ENCODE results near the gene GIMAP5. TPM values are rescaled to one million over a fixed set of nuclear protein-coding genes. Genes with fewer than 3 reads are reported as not detected.

The GIMAP5 gene
- total and polyA plus RNA-seq, 2 of the 13 experiments (the other 11 are each of a cell fraction or from before 2014, with no cell fraction given): not detected

DNA sequence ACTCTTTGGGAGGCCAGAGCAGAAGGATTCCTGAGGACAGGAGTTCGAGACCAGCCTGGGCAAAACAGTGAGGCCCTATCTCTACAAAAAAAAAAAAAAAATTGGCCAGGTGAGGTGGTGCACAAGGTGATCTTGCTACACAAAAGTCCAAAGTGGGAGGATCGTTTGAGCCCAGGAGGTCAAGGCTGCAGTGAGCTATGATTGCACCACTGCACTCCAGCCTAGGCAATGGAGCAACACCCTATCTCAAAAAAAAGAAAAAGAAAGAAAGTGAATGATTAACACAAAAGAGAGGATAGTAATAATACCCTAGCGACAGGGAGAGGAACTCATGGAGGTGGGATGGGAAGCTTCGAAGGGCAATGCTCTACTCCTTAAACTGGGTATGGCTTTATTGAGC is 32.5 kb downstream of the GIMAP5 start (continued):
- TF ChIP-seq CREB1 (IDR thresholded peaks at IDR 0.05) (no peak), CREB1 (CRISPR knock-in tag; IDR thresholded peaks at IDR 0.05) (0 out of 2 replicates have a peak, but pooled peaks have one; percentile 19), PRDM10 (CRISPR knock-in tag; IDR thresholded peaks at IDR 0.05; ENCODE audit: low read depth) (no peak), NPAS2 (CRISPR knock-in tag; IDR thresholded peaks at IDR 0.05; ENCODE audit: borderline replicate concordance) (no peak), SOX6 (IDR thresholded peaks at IDR 0.05) (no peak), SOX6 (CRISPR knock-in tag; IDR thresholded peaks at IDR 0.05) (peak; percentile 51), ZNF281 (CRISPR knock-in tag; IDR thresholded peaks at IDR 0.05; ENCODE audit: borderline replicate concordance) (no peak), ZNF160 (CRISPR knock-in tag; IDR thresholded peaks at IDR 0.05) (no peak), ZNF180 (CRISPR knock-in tag; IDR thresholded peaks at IDR 0.05; ENCODE audit: borderline replicate concordance, low read depth) (no peak), BRD4 (CRISPR knock-in tag; IDR thresholded peaks at IDR 0.05) (no peak), TEAD3 (CRISPR knock-in tag; optimal IDR thresholded peaks at IDR 0.05; ENCODE audit: borderline replicate concordance) (no peak), ZNF33B (CRISPR knock-in tag; IDR thresholded peaks at IDR 0.05) (no peak), SETDB1 (CRISPR knock-in tag; IDR thresholded peaks at IDR 0.05; ENCODE audit: borderline replicate concordance) (no peak), ZNF7 (CRISPR knock-in tag; IDR thresholded peaks at IDR 0.05) (no peak), TAF15 (IDR thresholded peaks at IDR 0.05; ENCODE audit: low read depth, low read length, poor library complexity, severe bottlenecking) (no peak), RFXANK (CRISPR knock-in tag; IDR thresholded peaks at IDR 0.05) (no peak), FLYWCH1 (CRISPR knock-in tag; IDR thresholded peaks at IDR 0.05) (no peak), ZNF234 (CRISPR knock-in tag; conservative IDR thresholded peaks at IDR 0.05) (no peak), ZNF724P (CRISPR knock-in tag; IDR thresholded peaks at IDR 0.05; ENCODE audit: borderline replicate concordance) (no peak), ZNF260 (CRISPR knock-in tag; IDR thresholded peaks at IDR 0.05; ENCODE audit: borderline replicate concordance, low read depth) (no peak), ZNF431 (CRISPR knock-in tag; IDR thresholded peaks at IDR 0.05; ENCODE audit: borderline replicate concordance, low read depth) (no peak), TSC22D2 (CRISPR knock-in tag; IDR thresholded peaks at IDR 0.05; ENCODE audit: borderline replicate concordance) (no peak), SRSF1 (optimal IDR thresholded peaks at IDR 0.05; ENCODE audit: low read depth, low read length) (no peak), TBP (CRISPR knock-in tag; IDR thresholded peaks at IDR 0.05) (no peak), GLI4 (CRISPR knock-in tag; IDR thresholded peaks at IDR 0.05; ENCODE audit: borderline replicate concordance) (no peak)
- TF ChIP-seq, protein P1, sequence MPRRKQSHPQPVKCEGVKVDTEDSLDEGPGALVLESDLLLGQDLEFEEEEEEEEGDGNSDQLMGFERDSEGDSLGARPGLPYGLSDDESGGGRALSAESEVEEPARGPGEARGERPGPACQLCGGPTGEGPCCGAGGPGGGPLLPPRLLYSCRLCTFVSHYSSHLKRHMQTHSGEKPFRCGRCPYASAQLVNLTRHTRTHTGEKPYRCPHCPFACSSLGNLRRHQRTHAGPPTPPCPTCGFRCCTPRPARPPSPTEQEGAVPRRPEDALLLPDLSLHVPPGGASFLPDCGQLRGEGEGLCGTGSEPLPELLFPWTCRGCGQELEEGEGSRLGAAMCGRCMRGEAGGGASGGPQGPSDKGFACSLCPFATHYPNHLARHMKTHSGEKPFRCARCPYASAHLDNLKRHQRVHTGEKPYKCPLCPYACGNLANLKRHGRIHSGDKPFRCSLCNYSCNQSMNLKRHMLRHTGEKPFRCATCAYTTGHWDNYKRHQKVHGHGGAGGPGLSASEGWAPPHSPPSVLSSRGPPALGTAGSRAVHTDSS (CRISPR knock-in tag; conservative IDR thresholded peaks at IDR 0.05): no peak
